Transverse colon (tissue), 3 donors: ENCODE data around the gene GNAI3.

Experiments
- EP300 ChIP-seq: sonication (generic); formaldehyde crosslinking; IDR thresholded peaks from one replicate; pipeline ENCODE4 v1.6.1; 2017; ENCODE audit warnings: antibody characterized with exemption, low read depth
- POLR2A ChIP-seq: fragments of 450-650 bp; IDR thresholded peaks from one replicate; pipeline ENCODE4 v1.6.1; 2016; ENCODE audit warnings: antibody characterized with exemption, mild to moderate bottlenecking, moderate library complexity
- TF ChIP-seq, protein P1 (sequence below), 5 experiments: fragments of 200-600 bp in 3 of 5; fragments of 450-650 bp in 2 of 5; sonication (generic) in 3 of 5; IDR thresholded peaks; 1 replicate in 2 of 5; 2 replicates in 3 of 5; pipeline ENCODE4 v1.5.1; 2016 to 2017; ENCODE audit warnings: antibody characterized with exemption in 5 of 5, inconsistent platforms in 3 of 5, mild to moderate bottlenecking in 2 of 5, moderate library complexity in 1 of 5

DNA sequence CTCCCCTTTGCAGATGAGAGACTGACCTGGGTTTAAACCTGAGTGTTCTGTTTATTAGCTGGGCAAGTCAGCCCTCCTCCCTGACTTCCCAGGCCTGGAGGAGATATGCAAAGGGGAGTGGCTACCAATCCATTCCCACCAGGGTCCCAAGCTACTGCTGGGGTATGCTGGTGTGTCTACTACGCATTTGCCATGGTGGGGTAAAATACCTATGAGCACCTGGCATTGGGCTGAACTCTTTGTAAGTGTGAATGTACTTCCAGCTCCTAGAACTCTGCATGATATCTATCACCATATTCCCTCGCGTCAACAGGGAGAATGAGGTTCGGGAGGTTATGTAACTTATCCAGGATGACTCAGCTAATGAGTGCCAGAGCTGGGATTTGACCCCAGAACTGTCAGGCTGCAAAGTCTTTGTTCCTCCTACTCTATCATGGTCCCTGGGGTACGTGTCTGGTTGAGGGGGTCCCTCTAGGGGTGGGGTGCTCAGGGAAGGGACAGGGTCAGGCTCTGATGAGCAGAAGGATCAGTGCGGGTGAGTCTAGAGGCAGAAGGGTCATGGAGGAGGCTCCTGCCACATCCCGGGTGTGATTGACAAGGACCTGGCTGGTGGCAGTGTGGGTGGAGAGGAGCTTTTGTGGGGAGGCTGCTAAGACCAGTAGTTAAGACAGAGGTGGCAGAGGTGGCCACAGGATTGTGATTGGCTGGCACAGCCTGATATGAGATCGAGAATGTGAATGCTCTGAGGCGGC is 88.0 kb downstream of the GNAI3 start:
- TF ChIP-seq, protein P1, sequence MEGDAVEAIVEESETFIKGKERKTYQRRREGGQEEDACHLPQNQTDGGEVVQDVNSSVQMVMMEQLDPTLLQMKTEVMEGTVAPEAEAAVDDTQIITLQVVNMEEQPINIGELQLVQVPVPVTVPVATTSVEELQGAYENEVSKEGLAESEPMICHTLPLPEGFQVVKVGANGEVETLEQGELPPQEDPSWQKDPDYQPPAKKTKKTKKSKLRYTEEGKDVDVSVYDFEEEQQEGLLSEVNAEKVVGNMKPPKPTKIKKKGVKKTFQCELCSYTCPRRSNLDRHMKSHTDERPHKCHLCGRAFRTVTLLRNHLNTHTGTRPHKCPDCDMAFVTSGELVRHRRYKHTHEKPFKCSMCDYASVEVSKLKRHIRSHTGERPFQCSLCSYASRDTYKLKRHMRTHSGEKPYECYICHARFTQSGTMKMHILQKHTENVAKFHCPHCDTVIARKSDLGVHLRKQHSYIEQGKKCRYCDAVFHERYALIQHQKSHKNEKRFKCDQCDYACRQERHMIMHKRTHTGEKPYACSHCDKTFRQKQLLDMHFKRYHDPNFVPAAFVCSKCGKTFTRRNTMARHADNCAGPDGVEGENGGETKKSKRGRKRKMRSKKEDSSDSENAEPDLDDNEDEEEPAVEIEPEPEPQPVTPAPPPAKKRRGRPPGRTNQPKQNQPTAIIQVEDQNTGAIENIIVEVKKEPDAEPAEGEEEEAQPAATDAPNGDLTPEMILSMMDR (IDR thresholded peaks at IDR 0.05): no peak
- TF ChIP-seq POLR2A (no peak), EP300 (no peak)
